ENCODE results near the gene MMP27.

Gene MMP27

GRCh38 chr11:102661040-102661439 lies 44.5 kb downstream of the MMP27 start:
- Histone ChIP-seq H3K27me3 (ENCODE audit: insufficient read depth, low read length, poor library complexity) (peaks cover 3% of the 10 kb centered on the region), H3K9me3 (ENCODE audit: insufficient read depth, low read length, severe bottlenecking) (no peaks in the 10 kb centered on the region), H3K4me3 (ENCODE audit: low read depth in 1 of 2, low read length in 2 of 2) (no peak overlapping the region), H3K4me1 (ENCODE audit: insufficient read depth, low read length) (no peaks in the 10 kb centered on the region), H3K36me3 (ENCODE audit: insufficient read depth, low read length) (no peaks in the 10 kb centered on the region), H3K79me2 (ENCODE audit: insufficient read depth, low read length) (no peaks in the 10 kb centered on the region), H2AFZ (ENCODE audit: low read depth, low read length) (no peak overlapping the region), H4K20me1 (ENCODE audit: insufficient read depth, low read length) (no peaks in the 10 kb centered on the region), H3K27ac (ENCODE audit: low read length) (no peak overlapping the region), H3K4me2 (ENCODE audit: insufficient read depth, low read length) (no peak overlapping the region), H3K9ac (ENCODE audit: low read depth, low read length) (no peak overlapping the region)
- DNase-seq (no peak), ATAC-seq (ENCODE audit: insufficient read depth, low read depth) (no peak)
- TF ChIP-seq EZH2 (IDR thresholded peaks at IDR 0.05; ENCODE audit: borderline replicate concordance, low read depth, low read length, severe bottlenecking) (no peak), CTCF (IDR thresholded peaks at IDR 0.05; ENCODE audit: borderline replicate concordance, extremely low read depth, low read length, poor library complexity, severe bottlenecking) (no peak)

GRCh38 chr11:102656528-102656927 lies 49.0 kb downstream of the MMP27 start:
- DNase-seq (no peak), ATAC-seq (ENCODE audit: insufficient read depth, low read depth) (no peak)
- Histone ChIP-seq H3K9me3 (ENCODE audit: insufficient read depth, low read length, severe bottlenecking) (peaks cover 7% of the 10 kb centered on the region), H3K79me2 (ENCODE audit: insufficient read depth, low read length) (no peaks in the 10 kb centered on the region), H2AFZ (ENCODE audit: low read depth, low read length) (no peak overlapping the region), H3K36me3 (ENCODE audit: insufficient read depth, low read length) (no peaks in the 10 kb centered on the region), H3K4me2 (ENCODE audit: insufficient read depth, low read length) (no peak overlapping the region), H3K27ac (ENCODE audit: low read length) (no peak overlapping the region), H3K4me1 (ENCODE audit: insufficient read depth, low read length) (no peaks in the 10 kb centered on the region), H4K20me1 (ENCODE audit: insufficient read depth, low read length) (no peaks in the 10 kb centered on the region), H3K27me3 (ENCODE audit: insufficient read depth, low read length, poor library complexity) (peaks cover 3% of the 10 kb centered on the region), H3K9ac (ENCODE audit: low read depth, low read length) (no peak overlapping the region), H3K4me3 (ENCODE audit: low read depth in 1 of 2, low read length in 2 of 2) (no peak overlapping the region)
- no peak for TF ChIP-seq EZH2 (IDR thresholded peaks at IDR 0.05; ENCODE audit: borderline replicate concordance, low read depth, low read length, severe bottlenecking)
- no peak for TF ChIP-seq CTCF (IDR thresholded peaks at IDR 0.05; ENCODE audit: borderline replicate concordance, extremely low read depth, low read length, poor library complexity, severe bottlenecking)

- H4K20me1 ChIP-seq (ENCODE audit: insufficient read depth, low read length) = no peaks in the 10 kb centered on the region
- no peak overlapping the region for H3K27ac ChIP-seq (ENCODE audit: low read length)
- ATAC-seq (ENCODE audit: insufficient read depth, low read depth) (no peak), DNase-seq (no peak)
- TF ChIP-seq EZH2 (IDR thresholded peaks at IDR 0.05; ENCODE audit: borderline replicate concordance, low read depth, low read length, severe bottlenecking) (no peak), CTCF (IDR thresholded peaks at IDR 0.05; ENCODE audit: borderline replicate concordance, extremely low read depth, low read length, poor library complexity, severe bottlenecking) (no peak)
- no peaks in the 10 kb centered on the region for H3K4me1 ChIP-seq (ENCODE audit: insufficient read depth, low read length)
- H3K27me3 ChIP-seq (ENCODE audit: insufficient read depth, low read length, poor library complexity) = peaks cover 3% of the 10 kb centered on the region
- H3K9me3 ChIP-seq (ENCODE audit: insufficient read depth, low read length, severe bottlenecking) = peaks cover 7% of the 10 kb centered on the region
- no peak overlapping the region for H3K4me3 ChIP-seq (ENCODE audit: low read depth in 1 of 2, low read length in 2 of 2)
- no peak overlapping the region for H3K9ac ChIP-seq (ENCODE audit: low read depth, low read length)
- H3K79me2 ChIP-seq (ENCODE audit: insufficient read depth, low read length) = no peaks in the 10 kb centered on the region
- H3K4me2 ChIP-seq (ENCODE audit: insufficient read depth, low read length) = no peak overlapping the region
- no peak overlapping the region for H2AFZ ChIP-seq (ENCODE audit: low read depth, low read length)
- H3K36me3 ChIP-seq (ENCODE audit: insufficient read depth, low read length) = no peaks in the 10 kb centered on the region
Observed at GRCh38 chr11:102655547-102655946, 50.0 kb downstream of the MMP27 start.

GRCh38 chr11:102654761-102655160 lies 50.8 kb downstream of the MMP27 start:
- no peak overlapping the region for H3K9ac ChIP-seq (ENCODE audit: low read depth, low read length)
- no peak overlapping the region for H2AFZ ChIP-seq (ENCODE audit: low read depth, low read length)
- no peaks in the 10 kb centered on the region for H3K4me1 ChIP-seq (ENCODE audit: insufficient read depth, low read length)
- peaks cover 7% of the 10 kb centered on the region for H3K9me3 ChIP-seq (ENCODE audit: insufficient read depth, low read length, severe bottlenecking)
- TF ChIP-seq EZH2 (IDR thresholded peaks at IDR 0.05; ENCODE audit: borderline replicate concordance, low read depth, low read length, severe bottlenecking) = no peak
- TF ChIP-seq CTCF (IDR thresholded peaks at IDR 0.05; ENCODE audit: borderline replicate concordance, extremely low read depth, low read length, poor library complexity, severe bottlenecking) = no peak
- peaks cover 3% of the 10 kb centered on the region for H3K27me3 ChIP-seq (ENCODE audit: insufficient read depth, low read length, poor library complexity)
- DNase-seq (no peak), ATAC-seq (ENCODE audit: insufficient read depth, low read depth) (no peak)
- no peaks in the 10 kb centered on the region for H4K20me1 ChIP-seq (ENCODE audit: insufficient read depth, low read length)
- H3K4me2 ChIP-seq (ENCODE audit: insufficient read depth, low read length) = no peak overlapping the region
- H3K27ac ChIP-seq (ENCODE audit: low read length) = no peak overlapping the region
- H3K36me3 ChIP-seq (ENCODE audit: insufficient read depth, low read length) = no peaks in the 10 kb centered on the region
- H3K79me2 ChIP-seq (ENCODE audit: insufficient read depth, low read length) = no peaks in the 10 kb centered on the region
- H3K4me3 ChIP-seq (ENCODE audit: low read depth in 1 of 2, low read length in 2 of 2) = no peak overlapping the region

All from DND-41 (cell line).